ENCODE results near the gene BEND3.

Gene BEND3

DNA sequence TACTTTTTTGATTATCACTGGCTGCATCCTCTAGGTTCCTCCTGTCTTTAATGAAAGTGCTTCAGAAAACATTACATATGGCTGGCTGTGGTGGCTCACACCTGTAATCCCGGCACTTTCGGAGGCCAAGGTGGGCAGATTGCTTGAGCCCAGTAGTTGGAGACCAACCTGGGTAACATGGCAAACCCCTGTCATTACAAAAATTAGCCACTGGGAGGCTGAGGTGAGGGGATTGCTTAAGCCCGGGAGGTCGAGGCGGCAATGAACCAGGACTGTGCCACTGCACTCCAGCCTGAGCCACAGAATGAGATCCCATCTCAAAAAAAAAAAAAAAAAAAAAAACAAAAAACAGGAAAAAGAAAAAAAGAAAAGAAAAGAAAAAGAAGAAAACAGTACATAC, 35.3 kb downstream of the BEND3 start:
- DNase-seq, result no peak

DNA sequence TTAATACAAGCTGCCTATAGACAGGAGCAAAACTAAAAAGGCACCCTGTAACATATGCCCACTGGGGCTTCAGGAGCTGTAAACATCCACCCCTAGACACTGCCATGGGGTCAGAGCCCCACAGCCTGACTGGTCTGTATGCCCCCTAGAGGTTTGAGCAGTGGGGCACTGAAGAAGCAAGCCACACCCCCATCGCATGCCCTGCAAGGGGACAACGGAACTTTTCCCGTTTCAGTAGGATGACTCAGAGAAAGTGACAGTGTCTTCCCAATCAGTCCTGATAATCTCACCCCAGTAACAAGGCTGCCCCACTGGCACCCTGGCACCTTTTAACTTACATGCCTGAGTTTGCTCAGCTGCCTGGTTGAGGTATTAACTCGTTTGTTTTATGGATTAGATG, 35.9 kb downstream of the BEND3 start:
- no peak for DNase-seq

DNA sequence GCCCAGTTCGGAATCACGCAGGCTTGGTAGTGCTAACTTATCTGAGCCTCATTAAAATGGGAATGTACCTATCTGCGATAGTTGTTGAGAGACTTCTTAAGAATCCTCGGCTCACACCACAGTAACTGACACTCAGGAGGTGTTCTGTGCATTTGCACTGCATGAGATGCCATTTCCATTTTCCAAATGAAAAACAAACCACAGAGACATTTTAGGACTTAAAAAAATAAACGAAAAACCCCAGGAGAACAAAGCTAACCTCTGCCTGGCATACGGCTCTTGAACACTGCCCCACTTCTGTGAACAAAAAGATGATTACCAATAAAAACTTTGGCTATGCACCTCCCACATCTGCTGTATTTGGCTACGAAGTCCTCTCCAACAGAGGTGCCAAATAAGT, 37.6 kb downstream of the BEND3 start:
- DNase-seq, result no peak

DNA sequence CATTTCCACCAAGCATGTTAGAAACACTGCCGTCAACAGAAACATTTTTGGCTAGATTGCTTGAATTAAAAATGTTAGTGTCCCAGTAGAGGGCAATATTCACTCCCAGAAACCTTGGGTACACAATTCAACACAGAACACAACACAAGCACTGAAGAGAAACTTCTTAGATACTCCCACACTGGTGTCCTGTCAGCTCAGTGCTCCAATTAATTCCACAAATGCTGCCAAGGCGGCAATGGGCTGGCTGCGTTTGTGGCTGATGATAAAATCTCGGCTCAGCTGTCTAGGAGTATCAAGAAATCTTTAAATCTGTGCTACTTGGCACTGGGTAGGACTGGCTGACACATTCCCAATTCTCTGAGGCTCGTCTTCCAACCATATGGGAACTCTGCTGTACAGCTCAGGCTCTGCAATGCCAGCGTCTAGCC, 39.3 kb downstream of the BEND3 start:
- no peak for DNase-seq

DNA sequence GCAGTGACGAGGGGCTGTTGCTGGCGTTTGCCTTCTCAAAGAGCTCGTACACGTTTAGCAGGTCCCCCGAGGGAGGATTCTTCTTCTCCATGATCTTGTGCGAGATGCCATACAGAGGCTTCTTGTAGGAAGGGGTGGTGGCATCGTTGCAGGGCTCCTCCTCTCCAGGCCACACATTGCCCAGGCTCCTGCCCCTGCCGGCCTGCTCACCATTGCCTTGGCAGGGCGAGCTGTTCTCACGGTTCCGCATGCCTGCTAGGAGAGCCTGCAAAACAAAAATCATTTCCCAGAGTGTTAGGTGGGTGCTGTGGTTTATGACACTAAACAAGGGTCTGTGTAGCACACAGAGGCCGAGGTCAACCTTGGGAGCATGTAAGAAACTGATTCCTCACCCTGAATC, 44.6 kb downstream of the BEND3 start:
- no peak for DNase-seq

DNA sequence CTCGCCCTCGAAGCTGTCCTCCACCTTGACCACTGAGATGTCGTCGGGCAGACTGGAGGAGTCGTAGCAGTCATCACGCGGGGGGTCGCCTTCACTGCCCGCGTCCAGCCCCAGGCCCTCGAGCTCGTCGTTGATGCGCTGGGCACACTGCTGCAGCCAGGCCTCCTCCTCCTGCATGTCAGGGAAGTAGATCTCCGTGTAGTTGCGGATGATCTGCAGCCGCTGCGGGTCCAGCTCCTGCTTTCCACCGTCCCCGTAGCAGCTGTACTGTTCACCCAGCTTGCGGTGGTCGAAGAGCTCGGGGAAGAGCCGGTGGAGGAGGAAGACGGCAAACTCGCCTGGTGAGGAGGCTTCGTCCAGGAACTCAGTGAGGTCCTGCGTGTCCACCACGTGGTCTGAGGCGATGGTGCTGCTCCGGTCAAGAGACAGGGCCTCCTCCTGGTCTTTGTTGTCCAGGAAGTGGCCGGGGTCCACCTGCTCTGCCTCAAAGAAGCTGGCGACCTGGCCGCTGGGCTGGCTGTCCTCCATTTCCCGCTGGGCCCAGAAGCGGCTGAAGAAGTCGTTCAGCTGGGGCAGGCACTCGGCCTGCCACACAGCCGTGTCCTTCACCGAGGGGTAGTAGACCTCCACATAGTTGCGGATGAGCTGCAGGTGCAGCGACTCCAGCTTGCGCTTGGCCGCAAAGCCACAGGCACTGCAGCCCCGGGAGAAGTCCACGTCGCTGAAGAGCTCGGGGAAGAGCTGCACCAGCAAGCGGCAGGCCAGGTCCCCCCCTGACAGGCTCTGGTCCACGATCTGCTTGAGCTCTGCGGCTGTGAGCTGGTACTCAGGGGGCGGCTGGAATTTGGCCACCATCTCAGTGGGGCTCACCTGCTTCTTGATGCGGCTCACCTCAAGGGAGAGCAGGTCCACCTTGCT, 45.4 kb downstream of the BEND3 start:
- DNase-seq, result no peak

DNA sequence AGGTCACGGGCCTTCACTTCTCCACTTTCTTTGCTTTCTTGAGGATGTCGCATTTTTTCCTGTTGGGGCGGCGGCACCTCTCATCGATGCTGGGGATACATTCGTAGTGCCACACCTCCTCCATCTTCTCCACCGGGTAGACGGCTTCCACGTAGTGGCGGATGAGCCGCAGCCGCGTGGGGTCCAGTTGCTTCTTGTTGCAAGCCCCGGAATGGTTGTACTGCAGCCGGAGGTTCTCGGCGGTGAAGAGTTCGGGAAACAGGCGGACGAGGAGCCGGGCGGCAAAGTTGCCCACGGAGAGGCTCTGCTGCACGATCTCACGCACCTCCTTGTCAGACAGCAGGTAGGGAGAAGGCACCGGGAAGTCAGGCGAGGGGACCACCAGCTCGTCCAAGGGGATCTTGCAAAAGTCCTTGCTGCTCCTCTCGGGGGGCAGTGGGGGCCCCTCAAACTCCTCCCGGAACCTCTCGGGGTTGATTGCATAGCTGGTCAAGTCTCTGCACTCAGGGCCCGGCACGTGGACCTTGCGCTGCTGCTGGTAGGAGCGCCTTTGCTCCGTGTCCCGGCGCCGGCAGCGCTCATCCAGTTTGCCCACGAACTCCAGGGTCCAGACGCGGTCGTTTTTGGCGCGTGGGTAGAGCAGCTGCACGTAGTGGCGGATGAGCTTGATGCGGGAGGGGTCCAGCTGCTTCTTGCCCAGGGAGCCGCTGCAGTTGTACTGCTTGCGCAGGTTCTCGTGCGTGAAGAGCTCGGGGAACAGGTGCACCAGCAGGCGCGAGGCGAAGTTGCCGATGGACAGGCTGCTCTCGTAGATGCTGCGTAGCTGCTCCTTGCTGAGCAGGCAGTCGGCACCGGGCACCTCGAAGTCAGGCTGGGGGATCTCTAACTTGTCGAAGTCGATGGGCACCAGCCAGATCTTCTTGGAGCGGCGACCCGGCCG, 46.4 kb downstream of the BEND3 start:
- DNase-seq, result no peak

DNA sequence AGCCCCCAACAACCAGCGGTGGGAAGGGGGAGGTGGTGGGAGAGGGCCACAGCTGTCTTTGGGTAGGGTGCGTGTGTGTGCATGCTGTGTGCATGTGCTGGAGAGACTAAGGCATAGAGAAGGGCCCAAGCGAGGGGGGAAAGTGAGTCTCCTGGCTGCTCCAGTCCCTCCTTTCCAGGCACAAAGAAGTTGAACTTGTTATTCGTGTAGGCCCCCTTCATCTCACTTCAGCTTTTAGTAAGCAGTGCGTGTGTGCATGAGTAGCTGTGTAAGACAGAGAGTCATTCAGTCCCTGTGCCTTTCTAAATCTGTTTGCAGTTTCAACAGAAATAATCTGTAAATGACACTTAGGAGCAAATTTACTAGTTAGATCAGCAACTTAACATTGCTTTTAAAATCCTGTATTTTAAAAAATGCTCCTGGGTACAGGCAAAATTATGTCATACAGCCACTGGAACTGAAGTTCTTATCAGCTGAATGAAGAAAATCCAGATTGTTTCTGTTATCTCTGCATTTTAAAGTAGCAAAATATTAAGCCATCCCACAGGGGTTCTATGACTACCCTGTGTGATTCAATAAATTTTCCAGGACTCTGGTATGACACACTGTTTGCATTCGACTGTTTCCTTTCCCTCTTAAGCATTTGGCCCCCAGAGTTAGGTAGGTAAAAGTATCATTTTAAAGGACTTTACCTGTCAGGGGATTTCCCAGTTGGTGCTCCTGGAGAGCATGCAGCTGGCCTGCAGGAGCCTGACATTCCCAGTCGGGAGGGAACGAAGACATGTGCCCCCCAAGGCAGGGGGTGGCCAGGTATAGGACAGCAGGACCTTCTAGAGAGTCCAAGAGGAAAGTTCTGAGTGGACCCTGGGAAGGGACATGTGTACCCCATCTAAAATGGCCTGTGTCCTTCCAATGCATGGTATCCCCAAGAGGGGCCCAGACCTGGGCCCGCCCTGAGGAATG, 48.3 kb downstream of the BEND3 start:
- no peak for DNase-seq

DNA sequence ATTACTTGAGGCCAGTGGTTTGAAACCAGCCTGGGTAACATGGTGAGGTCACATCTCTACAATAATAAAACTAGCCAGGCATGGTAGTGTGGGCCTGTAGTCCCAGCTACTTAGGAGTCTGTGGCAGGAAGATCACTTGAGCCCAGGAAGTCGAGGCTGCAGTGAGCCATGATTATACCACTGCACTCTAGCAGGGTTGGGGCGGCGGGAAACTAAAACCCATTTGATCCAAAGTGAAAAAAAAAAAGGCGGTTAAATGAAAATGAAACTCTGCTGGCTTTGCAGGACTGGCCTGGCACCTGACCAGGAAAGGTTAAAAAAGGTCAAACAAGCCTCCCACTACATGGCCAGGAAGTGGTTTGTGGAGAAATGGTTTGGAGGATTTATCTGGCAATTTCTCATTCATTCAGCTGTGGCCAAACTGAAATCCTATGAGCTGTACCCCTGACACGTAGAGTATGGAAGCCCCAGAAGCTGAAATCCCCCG, 50.7 kb downstream of the BEND3 start:
- no peak for DNase-seq

DNA sequence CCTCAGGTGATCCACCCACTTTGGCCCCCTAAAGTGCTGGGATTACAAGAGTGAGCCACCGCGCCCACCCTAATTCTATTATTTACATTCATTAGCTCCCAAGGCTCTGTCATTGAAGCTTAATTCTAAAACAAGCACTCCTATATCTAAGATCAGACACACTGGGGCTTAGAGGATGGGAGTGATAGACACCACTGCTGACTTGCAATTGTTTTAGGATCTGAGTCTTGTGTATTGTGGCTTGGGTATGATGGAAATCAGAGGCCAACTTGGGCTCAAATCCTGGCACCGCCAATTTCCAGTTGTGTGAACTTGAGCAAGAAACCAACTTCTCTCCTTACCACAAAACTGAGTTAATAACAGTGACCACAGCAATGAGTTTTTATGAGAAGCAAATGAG, 52.6 kb downstream of the BEND3 start:
- DNase-seq, result no peak

DNA sequence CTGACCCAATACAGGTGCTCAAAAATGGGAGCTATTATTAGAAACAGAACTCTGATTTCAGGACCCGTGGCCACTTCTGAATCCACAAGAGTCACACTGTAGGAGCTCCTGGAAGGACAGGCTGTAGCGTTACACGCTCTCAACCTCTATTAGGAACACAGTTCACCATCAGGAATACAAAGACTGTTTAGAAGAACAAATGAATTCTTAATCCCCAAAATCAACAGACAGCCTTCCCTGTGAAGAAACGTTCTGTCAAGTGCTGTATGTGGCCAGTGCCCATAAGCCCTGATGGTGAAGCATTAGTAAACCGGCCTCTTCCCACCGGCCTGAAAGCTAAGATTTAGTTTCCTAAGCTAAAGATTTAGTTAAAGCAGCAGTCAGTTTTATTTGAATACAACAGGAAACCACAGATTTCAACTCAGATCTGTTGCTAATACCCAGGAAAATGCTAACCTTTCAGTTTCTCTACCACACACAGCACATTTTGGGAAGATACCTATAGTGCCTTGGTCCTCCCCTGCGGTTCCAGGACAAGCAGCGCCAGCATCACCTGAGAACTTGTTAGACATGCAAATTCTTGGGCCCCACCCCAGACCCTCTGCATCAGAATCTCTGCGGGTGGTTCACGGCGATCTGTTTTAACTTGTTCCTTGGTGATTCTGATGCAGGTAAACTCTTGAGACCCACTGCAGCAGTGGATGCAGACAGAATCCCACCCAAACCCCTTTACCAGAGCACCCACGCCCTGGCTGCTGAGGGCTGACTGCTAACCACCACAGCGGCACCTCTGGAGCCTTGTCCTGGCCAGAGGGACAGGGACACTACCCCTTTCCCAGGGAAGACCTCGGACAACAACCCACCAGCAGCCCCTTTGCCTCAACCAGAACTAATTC, 53.9 kb downstream of the BEND3 start:
- DNase-seq, result no peak

DNA sequence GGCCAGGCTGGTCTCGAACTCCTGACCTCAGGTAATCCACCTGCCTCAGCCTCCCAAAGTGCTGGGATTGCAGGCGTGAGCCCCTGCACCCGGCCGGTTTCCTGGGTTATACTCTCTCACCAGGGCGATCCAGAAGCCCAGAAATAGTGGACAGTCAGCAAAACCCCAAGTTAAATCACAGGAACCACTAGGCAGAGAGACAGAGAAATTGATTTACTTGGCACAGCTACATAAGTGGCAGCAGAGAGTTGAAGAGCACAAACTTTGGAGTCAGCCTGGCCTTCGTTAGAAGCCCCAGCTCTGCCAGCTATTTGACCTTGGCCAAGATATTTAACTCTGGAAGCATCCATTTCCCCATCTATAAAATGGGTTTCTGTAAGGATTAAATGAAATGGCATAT, 54.6 kb downstream of the BEND3 start:
- DNase-seq, result no peak

DNA sequence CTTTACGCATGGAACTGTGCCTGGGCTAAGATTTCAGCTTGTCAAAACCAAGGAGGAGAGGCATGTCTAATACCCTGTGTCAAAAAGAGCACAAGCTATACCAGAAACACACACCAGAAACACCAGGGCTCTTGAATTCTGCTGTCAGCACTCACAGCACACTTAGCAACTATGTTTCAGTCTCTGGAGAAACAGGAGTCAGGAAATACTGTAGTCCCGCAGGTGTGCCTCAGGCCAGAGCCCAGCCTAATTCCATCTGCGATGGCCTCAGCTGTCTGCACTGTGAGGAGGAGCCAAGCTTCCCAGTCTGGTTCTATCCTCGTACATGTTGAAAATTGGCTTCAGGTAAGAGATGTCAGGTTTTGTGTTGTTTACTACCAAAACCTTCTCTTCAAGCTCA, 55.7 kb downstream of the BEND3 start:
- no peak for DNase-seq

DNA sequence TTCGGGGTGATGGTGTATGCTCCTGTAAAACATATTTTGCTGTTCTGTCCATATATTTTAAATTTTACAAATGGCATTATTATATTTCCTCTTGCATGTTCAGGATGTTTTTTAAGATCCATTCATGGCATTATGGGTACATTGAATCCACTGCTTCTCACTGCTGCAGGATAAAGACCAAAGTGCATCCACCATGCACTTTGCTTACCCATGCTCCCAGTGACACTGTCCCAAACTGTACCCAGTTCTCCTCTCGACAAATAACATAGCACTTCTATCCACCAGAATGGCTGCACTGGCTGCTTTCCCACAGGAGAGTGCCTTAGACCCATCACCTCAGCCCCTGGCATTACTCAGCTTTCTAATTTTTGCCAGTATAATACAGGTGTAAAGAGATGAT, 57.6 kb downstream of the BEND3 start:
- DNase-seq, result no peak

DNA sequence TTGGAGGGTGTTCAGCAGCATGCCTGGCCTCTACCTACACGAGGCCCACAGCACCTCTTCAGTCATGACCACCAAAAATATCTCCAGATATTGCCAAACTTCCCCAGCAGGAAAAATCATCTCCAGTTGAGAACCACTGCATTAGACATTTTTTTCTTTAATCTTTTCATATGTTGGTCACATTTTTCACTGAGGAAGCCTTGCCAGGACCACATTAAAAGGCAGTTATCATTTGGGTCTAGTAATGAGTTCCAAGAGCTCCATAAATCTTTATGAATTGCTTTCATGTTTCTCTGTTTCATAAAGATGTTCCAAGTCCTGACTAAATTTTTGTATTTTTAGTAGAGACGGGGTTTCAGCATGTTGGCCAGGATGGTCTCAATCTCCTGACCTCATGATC, 58.5 kb downstream of the BEND3 start:
- DNase-seq, result no peak

DNA sequence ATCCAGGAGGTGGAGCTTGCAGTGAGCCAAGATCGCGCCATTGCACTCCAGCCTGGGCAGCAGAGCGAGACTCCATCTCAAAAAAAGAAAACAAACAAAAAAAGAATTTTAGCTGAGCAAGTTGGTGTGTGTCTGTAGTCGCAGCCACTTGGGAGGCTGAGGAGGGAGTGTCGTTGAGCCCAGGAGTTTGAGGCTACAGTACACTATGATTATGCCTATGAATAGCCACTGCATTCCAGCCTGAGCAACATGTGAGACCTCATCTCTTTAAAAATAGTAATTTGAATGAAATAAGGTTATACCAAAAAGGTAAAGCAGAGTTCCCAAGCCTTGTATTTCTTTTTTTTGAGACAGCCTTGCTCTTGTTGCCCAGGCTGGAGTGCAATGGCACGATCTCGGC, 67.5 kb downstream of the BEND3 start:
- no peak for DNase-seq

DNA sequence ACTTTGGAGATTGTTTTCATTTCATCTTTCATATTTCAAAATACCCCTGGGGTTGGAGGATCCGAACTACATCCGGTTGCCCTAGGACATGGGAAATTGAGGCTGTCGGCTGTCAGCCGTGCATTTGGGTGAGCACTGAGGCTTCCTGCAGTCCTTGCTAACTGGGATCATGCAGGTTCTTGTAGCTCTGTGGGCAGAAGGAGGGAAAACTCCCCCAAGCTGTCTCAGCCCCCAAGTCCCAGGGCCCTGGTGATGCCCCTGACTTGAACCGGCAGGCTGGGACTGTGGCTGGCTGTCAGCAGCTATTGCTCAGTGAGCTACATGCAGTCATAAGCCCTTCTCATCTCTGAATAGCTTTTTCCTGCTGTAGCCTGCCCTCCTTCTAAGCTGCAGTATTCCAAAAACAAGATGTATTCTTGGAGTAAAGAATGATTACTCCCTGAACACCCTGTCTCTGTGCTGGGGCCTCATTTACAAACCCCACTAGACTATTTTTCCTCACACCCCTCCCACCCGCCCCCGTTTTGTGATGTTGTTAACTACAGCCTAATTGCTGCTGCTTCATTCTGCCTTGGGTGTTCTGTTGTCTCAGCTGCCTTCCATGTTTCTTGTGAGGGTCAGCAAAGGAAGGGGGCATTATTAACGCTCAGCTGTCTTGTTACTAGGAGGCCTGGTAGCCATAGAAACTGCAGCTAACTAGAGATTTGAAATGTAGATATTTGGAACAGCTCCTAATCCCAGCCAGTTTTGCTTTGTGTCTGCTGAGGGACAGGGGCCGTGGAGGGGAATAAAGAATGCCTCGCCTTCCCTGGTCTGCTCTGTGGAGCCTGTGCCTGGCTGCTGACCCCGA, 69.3 kb downstream of the BEND3 start:
- no peak for DNase-seq

DNA sequence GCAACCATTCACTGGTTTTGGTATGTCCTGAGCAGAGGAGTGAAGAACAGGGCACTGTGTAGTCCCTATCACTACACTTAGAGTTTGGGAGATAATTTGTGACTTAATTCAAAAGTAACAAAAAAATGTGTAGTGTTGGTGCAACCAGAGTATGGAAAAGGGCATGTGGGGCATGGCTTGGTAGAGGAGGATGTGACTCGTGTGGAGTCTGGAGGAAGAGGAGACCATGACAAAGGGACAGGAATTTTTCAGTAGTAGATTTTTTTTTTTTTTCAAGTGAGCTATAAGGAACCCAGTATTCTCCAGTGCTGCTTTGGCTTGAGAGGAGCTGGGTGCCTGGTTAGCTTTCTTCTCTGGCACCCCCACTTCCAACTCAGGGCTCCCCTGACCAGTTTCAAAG, 82.2 kb downstream of the BEND3 start:
- DNase-seq, result no peak

DNA sequence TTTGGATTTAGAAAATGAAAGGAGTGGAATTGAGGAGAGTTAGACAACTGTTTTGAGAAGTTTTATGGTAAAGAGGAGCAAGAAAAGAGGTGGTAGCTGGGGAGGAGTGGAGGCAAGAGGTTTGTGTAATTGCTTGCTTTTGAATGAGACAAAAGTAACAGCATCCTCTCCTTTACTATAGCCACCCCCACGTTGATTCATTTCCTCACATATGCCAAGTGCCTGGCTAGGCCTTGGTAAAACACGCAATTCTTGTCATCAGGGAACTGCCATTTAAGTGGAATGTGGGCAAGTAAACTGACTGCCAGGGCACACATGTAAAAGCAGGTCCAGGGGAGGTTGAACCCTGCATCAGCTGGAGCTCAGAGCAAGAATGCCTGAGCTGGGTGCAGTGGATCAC, 83.3 kb downstream of the BEND3 start:
- DNase-seq, result no peak

DNA sequence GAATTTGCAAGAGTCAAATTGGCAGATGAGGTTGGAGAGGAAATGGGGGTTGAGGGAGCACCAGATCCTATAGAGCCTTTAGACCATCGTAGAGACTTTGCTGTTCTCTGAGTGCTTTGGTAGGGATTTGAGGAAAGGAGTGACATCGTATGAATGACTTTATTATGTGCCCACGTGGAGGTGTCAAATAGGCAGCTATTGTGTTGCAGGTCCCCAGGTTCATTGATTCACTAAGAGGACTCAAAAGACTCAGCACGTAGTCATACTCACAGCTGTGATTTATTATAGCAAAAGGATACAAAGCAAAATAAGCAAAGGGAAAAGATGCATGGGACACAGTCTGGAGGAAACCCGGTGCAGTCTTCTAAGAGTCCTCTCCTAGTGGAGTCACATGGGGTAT, 85.2 kb downstream of the BEND3 start:
- DNase-seq, result no peak

DNA sequence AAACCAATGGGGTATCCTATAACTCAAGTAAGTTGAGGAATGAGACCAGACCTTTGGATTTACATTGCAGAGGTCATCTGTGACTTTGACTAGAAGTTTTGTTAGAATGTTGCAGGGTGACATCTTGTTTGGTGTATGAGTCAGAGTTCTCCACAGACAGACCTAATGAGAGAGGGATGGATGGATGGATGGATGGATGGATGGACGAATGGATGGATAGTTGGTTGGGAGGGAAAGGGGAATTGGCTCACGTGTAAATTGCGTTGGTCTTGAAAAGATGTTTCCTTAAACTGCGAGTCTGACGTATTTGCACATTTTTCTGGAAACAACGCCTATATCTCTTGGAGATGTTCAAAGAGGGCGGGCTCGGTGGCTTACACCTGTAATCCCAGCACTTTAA, 88.3 kb downstream of the BEND3 start:
- no peak for DNase-seq

Measured in activated T-cell treated with anti-CD3 and anti-CD28 coated beads for 4 hours (primary cell).